AG20443 (cell line): ENCODE data around the gene MACROD2.

ENCODE experiments used
- DNase-seq: peaks from one replicate; pipeline ENCODE4 v3.0.0; 2012; ENCODE audit warnings: low spot score, mixed read lengths

Gene MACROD2

DNA sequence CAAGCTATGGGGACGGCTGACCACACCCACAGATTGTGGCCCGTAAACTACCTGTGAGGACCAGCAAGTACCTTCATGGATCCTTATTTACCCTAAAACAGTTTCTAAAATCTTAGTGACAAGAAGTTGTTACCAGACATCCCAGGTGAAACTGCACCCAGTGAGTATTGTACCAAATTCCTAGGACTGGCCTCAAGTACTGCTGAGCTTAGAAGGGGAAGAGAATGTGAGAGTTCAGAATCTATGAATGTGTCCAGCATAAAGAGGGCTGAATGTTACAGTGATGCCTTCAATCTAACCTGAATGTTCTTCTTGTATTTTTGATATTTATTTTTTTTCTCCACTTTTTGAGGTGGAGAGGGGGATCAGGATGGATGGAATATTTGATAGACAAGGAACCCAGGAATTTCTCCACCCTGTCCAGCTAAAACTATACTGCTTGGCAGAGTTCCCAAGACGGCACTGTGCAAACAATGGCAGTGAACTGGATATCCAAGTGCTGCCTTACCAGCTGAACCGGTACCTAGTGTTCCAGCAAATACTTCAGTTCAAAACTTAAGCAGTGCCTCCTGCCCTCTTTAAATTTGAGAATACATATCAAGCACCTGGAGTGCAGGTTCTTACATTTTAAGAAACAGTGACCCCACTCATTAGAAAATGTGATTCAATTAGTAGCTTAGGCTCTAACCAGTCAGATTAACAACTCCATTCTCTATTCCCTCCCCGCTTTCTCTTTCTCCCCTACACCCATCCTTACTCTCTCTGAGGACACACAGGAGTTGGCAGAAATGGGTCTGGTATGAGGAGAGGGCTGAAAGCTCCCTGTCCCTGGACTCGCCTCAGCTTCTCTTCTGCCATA lies 769.4 kb downstream of the MACROD2 start:
- DNase-seq = no peak

GRCh38 chr20:14765370-14765701 lies 770.0 kb downstream of the MACROD2 start:
- DNase-seq = no peak

GRCh38 chr20:14773486-14773885 lies 778.2 kb downstream of the MACROD2 start:
- no peak for DNase-seq

DNA sequence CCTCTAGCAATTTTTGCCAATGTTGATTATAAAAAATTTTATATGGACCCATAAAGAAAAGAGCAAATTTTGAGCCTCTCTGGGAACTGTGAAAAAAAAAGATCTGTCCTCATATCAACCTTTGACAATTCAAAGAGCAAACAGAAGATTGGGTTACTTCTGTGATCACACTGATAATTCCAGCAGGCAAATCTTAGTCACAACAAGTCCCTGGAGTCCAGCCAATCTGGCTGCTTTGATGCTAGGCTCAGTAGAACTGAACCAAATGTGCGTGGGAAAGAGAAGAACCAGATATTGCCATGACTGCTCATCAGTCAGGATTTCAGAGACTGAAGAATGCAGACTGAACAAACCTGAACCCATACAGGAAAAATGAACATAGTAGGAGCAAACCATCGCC lies 780.5 kb downstream of the MACROD2 start:
- peak; percentile 40 for DNase-seq

DNA sequence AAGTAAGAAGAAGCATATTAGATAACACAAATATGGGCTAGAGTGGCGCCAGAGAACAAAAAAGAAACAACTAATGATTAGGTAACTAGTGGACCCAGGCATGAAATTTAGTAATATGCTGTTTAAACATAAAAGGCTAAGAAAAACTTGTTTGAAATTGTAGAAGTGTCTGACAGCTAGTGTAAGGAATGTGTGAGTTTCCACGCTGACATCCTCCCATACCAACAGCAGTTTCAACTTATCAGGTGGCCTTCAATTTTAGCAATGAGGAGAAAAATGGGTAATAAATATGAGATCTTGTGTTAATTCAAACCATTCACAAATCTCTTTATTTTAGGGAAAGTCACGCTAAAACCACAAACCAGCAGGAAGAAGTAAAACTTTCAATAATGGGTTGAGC lies 782.3 kb downstream of the MACROD2 start:
- peak; percentile 12 for DNase-seq

GRCh38 chr20:14778096-14778495 lies 782.8 kb downstream of the MACROD2 start:
- no peak for DNase-seq

GRCh38 chr20:14778875-14779274 lies 783.6 kb downstream of the MACROD2 start:
- no peak for DNase-seq

DNA sequence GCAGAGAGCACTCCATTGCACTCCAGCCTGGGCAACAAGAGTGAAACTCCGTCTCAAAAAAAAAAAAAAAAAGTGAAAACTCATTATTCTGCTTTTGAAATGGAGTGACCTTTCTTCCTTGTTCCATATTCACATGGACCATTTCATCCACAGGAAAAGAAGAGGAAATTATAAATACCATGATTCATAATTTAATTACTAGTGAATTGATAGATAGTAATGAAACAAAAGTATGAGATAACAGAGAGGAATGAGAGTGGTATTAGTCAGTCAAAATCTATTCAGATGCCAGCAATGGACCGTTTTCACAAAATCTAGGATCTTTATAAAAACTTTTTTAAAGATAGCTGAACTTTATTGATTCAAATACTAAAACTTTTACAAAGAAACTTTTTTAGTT lies 785.2 kb downstream of the MACROD2 start:
- no peak for DNase-seq

- DNase-seq = no peak
Observed at GRCh38 chr20:14782731-14783130, 787.4 kb downstream of the MACROD2 start.

- no peak for DNase-seq
Observed at GRCh38 chr20:14783766-14784165, 788.5 kb downstream of the MACROD2 start.

DNA sequence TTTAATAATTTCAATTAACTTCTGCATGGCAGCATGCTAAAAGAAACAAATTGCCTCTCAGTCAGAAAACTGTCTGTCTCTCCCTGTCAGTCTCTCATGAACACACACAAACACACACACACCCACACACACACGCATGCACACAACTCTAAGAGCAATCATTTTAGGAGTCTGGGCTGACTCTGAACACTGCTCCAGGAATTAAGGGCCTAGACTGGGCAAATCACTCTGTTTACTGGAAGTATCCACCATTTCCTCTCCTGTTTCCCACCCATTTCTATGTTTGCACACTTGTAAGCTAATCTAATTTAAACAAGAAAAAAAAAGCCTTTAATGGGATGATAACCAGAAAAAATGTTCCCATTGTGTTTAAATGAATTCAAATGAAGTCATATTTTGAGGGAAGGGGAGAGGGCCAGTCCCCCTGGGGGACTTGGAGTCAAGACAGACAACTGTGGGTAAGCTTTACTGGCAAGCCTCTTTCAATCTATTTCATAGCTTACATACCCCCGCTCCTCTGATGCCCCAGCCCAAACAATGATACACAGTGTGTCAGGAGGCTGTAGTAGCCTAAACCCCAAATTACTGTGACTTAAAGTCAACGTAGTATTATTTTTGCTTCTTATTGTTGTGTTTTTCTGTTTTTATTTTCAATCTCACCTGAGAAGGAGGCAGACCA lies 789.9 kb downstream of the MACROD2 start:
- no peak for DNase-seq

GRCh38 chr20:14790190-14790589 lies 794.9 kb downstream of the MACROD2 start:
- DNase-seq = no peak

DNA sequence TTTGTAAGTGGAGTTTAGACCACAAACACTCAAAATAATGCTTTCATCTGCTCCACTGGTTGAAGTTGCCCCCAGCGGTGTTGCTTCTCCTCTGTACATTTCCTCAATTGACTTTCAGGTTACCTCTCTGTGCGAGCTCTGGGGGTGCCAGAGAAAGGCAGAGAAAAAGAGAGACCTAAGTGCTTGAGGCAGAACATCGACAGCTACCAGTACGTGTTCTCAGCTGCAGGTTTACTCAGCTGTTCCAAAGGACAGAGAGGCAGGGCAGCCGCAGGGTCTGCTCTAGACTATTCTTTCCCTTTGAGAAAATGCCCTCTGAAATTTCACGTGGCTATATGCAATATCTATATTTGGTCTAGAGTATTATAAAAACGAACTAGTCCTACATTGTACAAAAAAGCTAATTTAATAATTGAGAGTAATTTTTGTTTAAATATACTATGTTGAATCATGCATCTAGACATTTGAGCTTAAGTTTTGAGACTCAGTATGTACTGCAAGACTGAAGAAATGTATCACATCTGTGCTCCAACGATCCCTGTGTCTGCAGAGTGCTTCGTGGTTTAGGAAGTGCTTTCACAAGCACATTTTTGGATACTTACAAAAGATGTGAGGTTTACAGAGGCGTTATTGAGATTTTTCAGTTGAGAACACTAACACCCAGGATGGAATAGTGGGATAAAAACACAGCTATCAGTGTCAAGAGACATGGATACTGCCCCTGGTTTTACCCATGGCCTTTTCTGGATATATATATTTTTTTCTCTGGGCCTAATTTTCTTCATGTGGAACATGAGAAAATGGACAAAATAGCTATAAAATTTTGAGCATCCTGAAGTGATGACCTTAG lies 795.7 kb downstream of the MACROD2 start:
- DNase-seq = peak; percentile 45

- no peak for DNase-seq
Observed at GRCh38 chr20:14792915-14793314, 797.6 kb downstream of the MACROD2 start.

- DNase-seq = no peak
Observed at GRCh38 chr20:14799545-14800216, 804.4 kb downstream of the MACROD2 start.

GRCh38 chr20:14800707-14801425 lies 805.5 kb downstream of the MACROD2 start:
- no peak for DNase-seq

DNA sequence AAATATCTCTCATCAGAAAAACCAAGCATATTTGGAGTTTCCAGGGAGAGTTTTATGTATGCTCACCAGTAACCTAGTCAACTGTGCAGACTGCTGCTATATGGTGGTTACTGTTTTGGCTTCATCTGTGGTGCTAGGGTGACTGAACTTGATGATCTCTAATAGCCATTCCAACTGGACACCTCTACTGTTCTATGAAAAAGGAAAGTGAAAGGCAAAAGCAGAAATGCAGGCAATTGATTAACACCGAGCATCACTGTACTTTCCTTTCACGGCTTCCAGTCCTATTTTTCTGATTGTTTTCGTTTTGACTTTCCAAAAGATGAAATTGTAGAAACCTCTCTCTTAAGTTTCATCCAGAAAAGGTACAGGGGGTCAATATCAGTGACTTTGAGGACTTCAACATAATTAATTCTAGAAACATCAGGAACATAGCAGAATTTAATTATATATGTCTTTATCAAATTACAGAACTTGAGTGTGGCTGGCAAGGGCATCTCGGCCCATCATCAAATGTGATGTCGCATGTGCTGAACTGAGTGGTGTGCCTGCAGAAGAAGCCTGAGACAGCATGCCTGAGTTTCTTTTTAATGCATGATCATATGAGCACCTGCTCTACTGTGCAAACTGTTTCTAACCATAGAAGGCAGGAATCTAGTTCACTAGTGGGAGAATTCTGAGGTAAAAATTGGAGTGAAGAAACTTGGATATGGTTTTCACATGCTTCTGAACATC lies 806.4 kb downstream of the MACROD2 start:
- DNase-seq = no peak

DNA sequence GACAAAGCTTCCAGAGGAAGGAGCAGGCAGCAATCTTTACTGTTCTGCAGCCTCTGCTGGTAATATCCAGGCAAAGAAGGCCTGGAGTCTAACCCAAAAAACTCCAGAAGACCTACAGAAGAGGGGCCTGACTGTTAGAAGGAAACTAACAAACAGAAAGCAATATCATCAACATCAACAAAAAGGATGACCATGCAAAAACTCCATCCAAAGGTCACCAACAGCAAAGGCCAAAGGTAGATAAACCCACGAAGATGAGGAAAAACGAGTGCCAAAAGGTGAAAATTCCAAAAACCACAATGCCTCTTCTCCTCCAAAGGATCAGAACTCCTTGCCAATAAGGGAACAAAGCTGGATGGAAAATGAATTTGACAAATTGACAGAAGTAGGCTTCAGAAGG lies 811.9 kb downstream of the MACROD2 start:
- DNase-seq = no peak

DNA sequence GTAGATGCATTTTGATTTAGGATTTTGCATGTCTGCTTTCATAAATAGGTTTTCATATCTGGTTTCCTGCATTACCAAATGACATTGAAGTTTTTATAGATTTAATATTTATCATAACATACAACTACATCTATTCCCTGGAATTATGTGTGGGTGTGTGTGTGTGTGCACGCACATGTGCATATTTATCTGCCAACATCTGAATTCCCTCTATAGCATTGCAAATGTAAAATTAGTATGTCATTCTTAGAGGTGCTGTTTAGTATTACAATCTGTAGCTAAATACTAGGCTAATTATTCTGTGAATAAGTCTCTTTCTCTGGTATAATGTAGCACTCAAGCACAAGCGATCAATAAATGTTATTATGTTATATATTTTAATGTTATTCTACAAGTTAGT lies 820.0 kb downstream of the MACROD2 start:
- DNase-seq = no peak

DNA sequence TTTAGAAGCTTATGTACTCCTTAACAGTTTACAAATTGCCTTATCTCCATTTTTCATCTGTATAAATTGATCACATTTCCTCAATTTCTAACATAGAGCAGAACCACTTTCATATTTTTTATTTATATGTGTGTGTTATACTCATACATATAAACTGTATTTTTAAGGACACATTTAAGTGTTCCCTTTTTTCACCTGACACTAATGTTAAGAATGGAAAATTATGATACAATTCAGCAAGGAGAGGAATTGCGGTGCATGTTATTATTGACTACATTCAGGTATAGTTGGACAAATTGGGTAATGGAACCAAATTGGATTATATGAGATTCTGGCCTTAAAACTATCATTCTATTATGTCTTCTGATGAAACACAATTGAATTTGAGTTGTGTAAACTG lies 821.2 kb downstream of the MACROD2 start:
- DNase-seq = no peak

DNA sequence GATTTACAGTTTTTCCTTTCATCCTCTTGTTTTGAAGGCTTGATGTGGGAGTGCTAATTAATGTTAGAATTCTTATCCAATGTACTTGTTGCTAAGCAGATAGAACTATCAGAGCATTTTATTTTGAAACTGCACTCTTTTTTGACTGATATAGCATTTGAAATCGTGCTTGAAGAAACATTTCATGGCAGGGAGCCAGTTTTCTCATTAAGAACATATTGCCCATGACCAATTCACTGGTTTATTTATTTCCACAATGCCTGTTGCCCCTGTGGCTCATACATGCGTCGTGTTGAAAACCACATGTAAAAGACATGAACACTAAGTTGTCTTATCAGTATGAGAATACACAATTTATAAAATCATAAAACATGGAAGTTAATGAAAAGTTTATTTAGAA lies 821.8 kb downstream of the MACROD2 start:
- DNase-seq = no peak
